H1 (cell line): ENCODE results near the gene PFKM. TPM values are rescaled to one million over a fixed set of nuclear protein-coding genes. Genes with fewer than 3 reads are reported as not detected.

Experiments
- CTCF ChIA-PET: fragments of 300-600 bp; sonication (Branson Sonifier 250); formaldehyde crosslinking; loops from one replicate; lab custom pipeline; 2021; ENCODE audit not compliant: partially characterized antibody; lab: Charles Lee
- POLR2A ChIA-PET: fragments of 300-600 bp; sonication (Branson Sonifier 250); formaldehyde crosslinking; loops from one replicate; lab custom pipeline; 2021; ENCODE audit warnings: inconsistent platforms; ENCODE audit not compliant: partially characterized antibody; lab: Charles Lee
- DNase-seq, 2 experiments: peaks; one replicate each; pipeline versions ENCODE4 v3.0.0 to v3.0.0-alpha.2; 2010 to 2022; ENCODE audit warnings: low spot score in 2 of 2, low read depth in 1 of 2, mixed read lengths in 1 of 2
- FAIRE-seq: peaks from 2 replicates; lab custom pipeline; 2011; peaks lifted over from hg19 to GRCh38; lab: Jason Lieb, UNC
- H2AFZ ChIP-seq: 2 replicates; pipeline ENCODE4 v1.8.1; 2012; ENCODE audit warnings: low read length, inconsistent platforms
- H2AK5ac ChIP-seq: 2 replicates; pipeline ENCODE4 v1.6.1; 2013; ENCODE audit warnings: low read depth, low read length
- H2BK120ac ChIP-seq: replicated peaks from 2 replicates; pipeline ENCODE3; 2013; ENCODE audit warnings: low read depth, low read length, inconsistent platforms
- H2BK12ac ChIP-seq: 2 replicates; pipeline ENCODE4 v1.6.1; 2013; ENCODE audit warnings: low read depth, low read length
- H2BK15ac ChIP-seq: 2 replicates; pipeline ENCODE4 v1.6.1; 2013; ENCODE audit warnings: low read length
- H2BK20ac ChIP-seq: 2 replicates; pipeline ENCODE4 v1.6.1; 2013; ENCODE audit warnings: low read length
- H2BK5ac ChIP-seq: 2 replicates; pipeline ENCODE4 v1.6.1; 2013; ENCODE audit warnings: low read depth, low read length
- H3K14ac ChIP-seq: 2 replicates; pipeline ENCODE4 v1.6.1; 2013; ENCODE audit warnings: inconsistent platforms; ENCODE audit not compliant: insufficient read length
- H3K18ac ChIP-seq: 2 replicates; pipeline ENCODE4 v1.6.1; 2013; ENCODE audit warnings: low read length; ENCODE audit errors: extremely low read depth
- H3K23ac ChIP-seq: 2 replicates; pipeline ENCODE4 v1.6.1; 2013; ENCODE audit warnings: inconsistent platforms; ENCODE audit not compliant: insufficient read length
- H3K23me2 ChIP-seq: 2 replicates; pipeline ENCODE4 v1.6.1; 2013; ENCODE audit warnings: low read depth, low read length
- H3K27ac ChIP-seq: 2 replicates; pipeline ENCODE4 v1.6.1; 2011; ENCODE audit warnings: low read depth, low read length, inconsistent platforms
- H3K27me3 ChIP-seq, 4 experiments: replicated peaks in 1 of 4; 1 replicate in 1 of 4; 2 replicates in 3 of 4; pipeline versions ENCODE4 v1.6.1 to v1.8.1; 2011 to 2013; ENCODE audit warnings: low read length in 3 of 4, mild to moderate bottlenecking in 3 of 4, inconsistent platforms in 2 of 4, mixed read lengths in 2 of 4, moderate library complexity in 1 of 4; ENCODE audit not compliant: control insufficient read depth in 3 of 4, insufficient read depth in 3 of 4; ENCODE audit errors: extremely low read depth in 1 of 4
- H3K36me3 ChIP-seq, 4 experiments: 2 replicates each; pipeline versions ENCODE4 v1.6.1 to v1.8.1; 2011 to 2013; ENCODE audit warnings: mild to moderate bottlenecking in 4 of 4, low read length in 3 of 4, moderate library complexity in 2 of 4, control low read depth in 1 of 4, inconsistent platforms in 1 of 4; ENCODE audit not compliant: insufficient read depth in 4 of 4, control insufficient read depth in 2 of 4
- H3K4ac ChIP-seq: replicated peaks from 2 replicates; pipeline ENCODE3; 2013; ENCODE audit warnings: low read length, low read depth, mixed read lengths, inconsistent platforms; ENCODE audit not compliant: insufficient read length
- H3K4me1 ChIP-seq, 4 experiments: replicated peaks in 1 of 4; 1 replicate in 1 of 4; 2 replicates in 3 of 4; pipeline versions ENCODE4 v1.6.1 to v1.8.1; 2011 to 2013; ENCODE audit warnings: low read length in 3 of 4, inconsistent platforms in 2 of 4, mixed read lengths in 1 of 4; ENCODE audit not compliant: insufficient read depth in 4 of 4, control insufficient read depth in 3 of 4
- H3K4me2 ChIP-seq, 2 experiments: 2 replicates each; pipeline versions ENCODE4 v1.6.1 to v1.8.1; 2011 to 2013; ENCODE audit warnings: low read depth in 2 of 2, low read length in 2 of 2, control low read depth in 1 of 2, inconsistent platforms in 1 of 2, mild to moderate bottlenecking in 1 of 2; ENCODE audit not compliant: insufficient read depth in 1 of 2
- H3K4me3 ChIP-seq, 4 experiments: fragments of 200-600, 300-600 bp in 1 of 4; sonication (generic), shearing (Covaris generic), sonication (Bioruptor Twin) in 1 of 4; 2 replicates each; pipeline versions ENCODE4 v1.5.1 to v1.8.1; 2011 to 2016; ENCODE audit warnings: low read length in 4 of 4, low read depth in 3 of 4, control low read depth in 2 of 4, inconsistent platforms in 2 of 4, mild to moderate bottlenecking in 2 of 4, mixed read lengths in 1 of 4, moderate library complexity in 1 of 4; ENCODE audit not compliant: insufficient read depth in 2 of 4; ENCODE audit errors: extremely low read depth in 1 of 4
- H3K56ac ChIP-seq: replicated peaks from 2 replicates; pipeline ENCODE3; 2013; ENCODE audit warnings: low read depth, mild to moderate bottlenecking, mixed read lengths, low read length, inconsistent platforms; ENCODE audit not compliant: insufficient read length
- H3K79me1 ChIP-seq: 2 replicates; pipeline ENCODE4 v1.6.1; 2013; ENCODE audit warnings: low read depth, low read length, control low read depth
- H3K79me2 ChIP-seq, 2 experiments: 2 replicates each; pipeline versions ENCODE4 v1.6.1 to v1.8.1; 2012 to 2013; ENCODE audit warnings: low read length in 2 of 2, mild to moderate bottlenecking in 2 of 2, inconsistent platforms in 1 of 2; ENCODE audit not compliant: insufficient read depth in 2 of 2, control insufficient read depth in 1 of 2
- H3K9ac ChIP-seq, 4 experiments: replicated peaks in 1 of 4; 1 replicate in 1 of 4; 2 replicates in 3 of 4; pipeline versions ENCODE4 v1.6.1 to v1.8.1; 2011 to 2013; ENCODE audit warnings: low read depth in 3 of 4, low read length in 3 of 4, control low read depth in 2 of 4, mild to moderate bottlenecking in 2 of 4, moderate library complexity in 2 of 4, inconsistent platforms in 1 of 4; ENCODE audit errors: extremely low read depth in 1 of 4
- H3K9me3 ChIP-seq, 2 experiments: 2 replicates each; pipeline versions ENCODE4 v1.6.1 to v1.8.1; 2012 to 2013; ENCODE audit warnings: mild to moderate bottlenecking in 2 of 2, moderate library complexity in 2 of 2, control low read depth in 1 of 2, inconsistent platforms in 1 of 2, low read depth in 1 of 2, low read length in 1 of 2, mixed read lengths in 1 of 2; ENCODE audit not compliant: insufficient read depth in 2 of 2
- H4K20me1 ChIP-seq, 2 experiments: replicated peaks in 1 of 2; 2 replicates each; pipeline versions ENCODE3 to v1.8.1; 2011 to 2013; ENCODE audit warnings: inconsistent platforms in 2 of 2, low read length in 2 of 2, mild to moderate bottlenecking in 1 of 2; ENCODE audit not compliant: insufficient read depth in 2 of 2, control insufficient read depth in 1 of 2
- H4K5ac ChIP-seq: 2 replicates; pipeline ENCODE4 v1.6.1; 2013; ENCODE audit warnings: low read length, low read depth, mixed read lengths, inconsistent platforms; ENCODE audit not compliant: insufficient read length
- H4K8ac ChIP-seq: 2 replicates; pipeline ENCODE4 v1.8.0; 2013; ENCODE audit warnings: mild to moderate bottlenecking, moderate library complexity, low read length, inconsistent platforms; ENCODE audit not compliant: insufficient read depth; ENCODE audit errors: extremely low read depth
- H4K91ac ChIP-seq: replicated peaks from 2 replicates; pipeline ENCODE3; 2013; ENCODE audit warnings: low read length, mixed read lengths, inconsistent platforms; ENCODE audit not compliant: insufficient read length
- GABPA ChIP-seq: IDR thresholded peaks from 2 replicates; pipeline ENCODE4 v1.6.1; 2011; ENCODE audit warnings: mild to moderate bottlenecking, low read length, moderate library complexity, borderline replicate concordance; ENCODE audit not compliant: insufficient read depth
- JUND ChIP-seq: IDR thresholded peaks from 2 replicates; pipeline ENCODE4 v1.6.1; 2011; ENCODE audit warnings: mild to moderate bottlenecking, improper control_type of control experiment, low read length
- KDM1A ChIP-seq: fragments of 200-600, 300-600 bp; sonication (generic); IDR thresholded peaks from 2 replicates; pipeline ENCODE4 v1.7.1; 2016; ENCODE audit warnings: mild to moderate bottlenecking, low read length, borderline replicate concordance
- KDM5A ChIP-seq: fragments of 200-600 bp; IDR thresholded peaks from 2 replicates; pipeline ENCODE4 v1.7.1; 2012; ENCODE audit warnings: mild to moderate bottlenecking, low read length, inconsistent platforms, mixed read lengths
- POLR2AphosphoS5 ChIP-seq: IDR thresholded peaks from 2 replicates; pipeline ENCODE4 v1.6.1; 2011; ENCODE audit warnings: low read depth, low read length
- WGBS, 2 experiments: shearing (Covaris generic) in 1 of 2; methylation state at CpG; one replicate each; pipeline versions ENCODE4 v1.1.6 to v1.1.7; 2013 to 2015; ENCODE audit warnings: low lambda C conversion rate in 2 of 2, mixed read lengths in 2 of 2, inconsistent platforms in 1 of 2, low coverage in 1 of 2, missing lambda C conversion rate in 1 of 2; ENCODE audit not compliant: insufficient replicate concordance in 2 of 2, insufficient coverage in 1 of 2, insufficient read length in 1 of 2; ENCODE audit errors: extremely low coverage in 1 of 2, missing lambda C conversion rate in 1 of 2; 5-methylcytosine and 5-hydroxymethylcytosine counted together
- polyA plus RNA-seq, 7 experiments: library from polyadenylated mRNA; depleted of rRNA in 3 of 7; stranded (reverse) in 5 of 7; unstranded in 2 of 7; fragments of >200 nt in 5 of 7; fragments of 200-250 nt in 2 of 7; gene quantifications; 1 replicate in 5 of 7; 2 replicates in 1 of 7; 4 replicates in 1 of 7; pipeline versions ENCODE4 v1.2.1 to v1.2.3, GENCODE V29; 2011 to 2013; ENCODE audit warnings: missing spikeins in 2 of 7, mixed read lengths in 2 of 7
- total RNA-seq: library from RNA; stranded (reverse); fragmentation: NEBNext Ultra II Directional; extraction: Animal tissue kit (Norgen Biotek cat#: 25700); gene quantifications from 2 replicates; pipeline ENCODE4 v1.2.1, GENCODE V29; 2021

PFKM gene
- total and polyA plus RNA-seq, 2 of the 8 experiments (the other 6 are each of a cell fraction or from before 2014, with no cell fraction given) = 62.6 to 106 TPM

DNA sequence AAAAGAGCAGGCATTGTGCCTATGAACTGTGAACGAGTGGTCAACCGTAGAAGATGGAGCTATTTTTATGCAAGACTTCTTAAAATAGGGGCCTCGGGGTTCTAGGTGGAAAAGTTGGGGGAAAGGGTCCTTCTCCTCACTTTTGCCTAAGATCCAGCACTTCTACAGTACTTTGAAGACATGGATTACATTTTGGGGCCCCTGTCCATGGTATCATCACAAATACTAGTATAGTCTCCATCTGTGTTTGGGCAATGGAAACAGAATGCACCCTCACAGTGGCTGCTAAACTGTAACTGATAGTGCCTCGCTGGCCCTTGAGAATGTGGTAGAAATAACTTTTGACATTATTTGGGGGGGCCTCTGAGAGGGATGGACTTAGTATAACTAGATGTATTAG, 58.8 kb downstream of the PFKM start:
- POLR2A ChIA-PET = interaction anchor here (2.5 kb wide), 1 partner anchor 9 kb away, joined by 7 read pairs; no protein-coding TSS in a partner anchor
- Histone ChIP-seq H4K20me1 (no peaks in the 10 kb centered on the region), H2BK5ac (no peak overlapping the region), H2AFZ (no peak overlapping the region), H4K5ac (no peak overlapping the region), H3K23me2 (peaks cover 5% of the 10 kb centered on the region; the same call in 1 of the 2 replicates), H3K79me1 (no peaks in the 10 kb centered on the region), H3K9ac (no peak overlapping the region), H3K18ac (no peak overlapping the region), H3K4me3 (no peak overlapping the region), H2BK15ac (no peak overlapping the region), H3K9me3 (no peaks in the 10 kb centered on the region), H3K4ac (no peak overlapping the region), H3K56ac (no peak overlapping the region)
- no peak for DNase-seq
- FAIRE-seq = no peak
- WGBS, 2 experiments = 87% methylated on average over 4 of the region's 4 CpGs; no CpG with 5 or more reads in 1 of the 2 experiments
- TF ChIP-seq JUND (no peak), GABPA (no peak), KDM5A (no peak), KDM1A (no peak), POLR2AphosphoS5 (no peak)
- TF ChIP-seq, all 59 proteins: peak for 0
- no peak overlapping the region for H3K23ac ChIP-seq
- H3K14ac ChIP-seq = no peak overlapping the region
- no peaks in the 10 kb centered on the region for H3K79me2 ChIP-seq
- no peaks in the 10 kb centered on the region for H3K36me3 ChIP-seq
- H3K4me2 ChIP-seq = no peak overlapping the region
- no peak overlapping the region for H3K27ac ChIP-seq
- H2BK120ac ChIP-seq = no peak overlapping the region
- no peak overlapping the region for H2BK12ac ChIP-seq
- H4K8ac ChIP-seq = no peak overlapping the region
- H3K27me3 ChIP-seq = peaks cover 0 to 10% (median 4%) of the 10 kb centered on the region in 4 experiments; a peak in 3 of 7 replicates
- no peak overlapping the region for H4K91ac ChIP-seq
- CTCF ChIA-PET = interaction anchor here (0.9 to 5.7 kb wide), 5 partner anchors 9 to 72 kb away, joined by 3 to 40 read pairs (median 7); partner anchors contain the start of gene SENP1
- no peak overlapping the region for H2BK20ac ChIP-seq
- no peak overlapping the region for H2AK5ac ChIP-seq
- H3K4me1 ChIP-seq = peaks cover 0 to 11% (median 6%) of the 10 kb centered on the region in 4 experiments; a peak in 4 of 7 replicates
